ENCODE measurements around the gene ANKRD30A.
"Not testable (repeated sequence)": the region's sequence is repeated elsewhere in the genome, so short reads cannot be mapped to it uniquely, and the experiment has no call there.

The ANKRD30A gene

GRCh38 chr10:37314350-37314749 lies 189.0 kb downstream of the ANKRD30A start:
- H3K27me3 Mint-ChIP-seq: no peaks in the 10 kb centered on the region
- ATAC-seq (ENCODE audit: low read depth) (no peak), DNase-seq (ENCODE audit: low spot score in 2 of 2) (no peak)
- H3K4me1 Mint-ChIP-seq: no peaks in the 10 kb centered on the region
- H3K9me3 Mint-ChIP-seq: peaks cover 2% of the 10 kb centered on the region
- no peaks in the 10 kb centered on the region for H3K36me3 Mint-ChIP-seq
- no peak overlapping the region for H3K4me3 Mint-ChIP-seq
- no peak overlapping the region for H3K27ac Mint-ChIP-seq

- H3K36me3 Mint-ChIP-seq: no peaks in the 10 kb centered on the region
- H3K27ac Mint-ChIP-seq: no peak overlapping the region
- DNase-seq (ENCODE audit: low spot score in 2 of 2) (no peak), ATAC-seq (ENCODE audit: low read depth) (no peak)
- no peaks in the 10 kb centered on the region for H3K27me3 Mint-ChIP-seq
- no peaks in the 10 kb centered on the region for H3K4me1 Mint-ChIP-seq
- no peak overlapping the region for H3K4me3 Mint-ChIP-seq
- peaks cover 2% of the 10 kb centered on the region for H3K9me3 Mint-ChIP-seq
These were observed 189.5 kb downstream of the ANKRD30A start for GRCh38 chr10:37314862-37315261.

GRCh38 chr10:37344413-37344812 lies 219.0 kb downstream of the ANKRD30A start:
- no peaks in the 10 kb centered on the region for H3K36me3 Mint-ChIP-seq
- H3K9me3 Mint-ChIP-seq: peaks cover 14% of the 10 kb centered on the region
- H3K4me1 Mint-ChIP-seq: no peaks in the 10 kb centered on the region
- H3K27me3 Mint-ChIP-seq: no peaks in the 10 kb centered on the region
- H3K27ac Mint-ChIP-seq: no peak overlapping the region
- DNase-seq (ENCODE audit: low spot score in 2 of 2) (no peak), ATAC-seq (ENCODE audit: low read depth) (no peak)
- no peak overlapping the region for H3K4me3 Mint-ChIP-seq

- H3K27ac Mint-ChIP-seq: no peak overlapping the region
- H3K4me1 Mint-ChIP-seq: no peaks in the 10 kb centered on the region
- no peak overlapping the region for H3K4me3 Mint-ChIP-seq
- DNase-seq (ENCODE audit: low spot score in 2 of 2): no peak
- H3K9me3 Mint-ChIP-seq: peaks cover 7% of the 10 kb centered on the region
- H3K36me3 Mint-ChIP-seq: no peaks in the 10 kb centered on the region
- H3K27me3 Mint-ChIP-seq: no peaks in the 10 kb centered on the region
- ATAC-seq (ENCODE audit: low read depth): no peak
These were observed 254.6 kb downstream of the ANKRD30A start for GRCh38 chr10:37379991-37380390.

GRCh38 chr10:37381271-37381670 lies 255.9 kb downstream of the ANKRD30A start:
- Mint-ChIP-seq H3K9me3 (peaks cover 7% of the 10 kb centered on the region), H3K4me1 (no peaks in the 10 kb centered on the region), H3K4me3 (no peak overlapping the region), H3K27me3 (no peaks in the 10 kb centered on the region), H3K27ac (no peak overlapping the region), H3K36me3 (no peaks in the 10 kb centered on the region)
- DNase-seq (ENCODE audit: low spot score in 2 of 2): no peak
- no peak for ATAC-seq (ENCODE audit: low read depth)

- DNase-seq (ENCODE audit: low spot score in 2 of 2): no peak
- ATAC-seq (ENCODE audit: low read depth): no peak
- Mint-ChIP-seq H3K27ac (no peak overlapping the region), H3K36me3 (no peaks in the 10 kb centered on the region), H3K27me3 (no peaks in the 10 kb centered on the region), H3K4me1 (no peaks in the 10 kb centered on the region), H3K9me3 (peaks cover 8% of the 10 kb centered on the region), H3K4me3 (no peak overlapping the region)
These were observed 259.5 kb downstream of the ANKRD30A start for GRCh38 chr10:37384923-37385322.

- Mint-ChIP-seq H3K27me3 (no peaks in the 10 kb centered on the region), H3K4me3 (no peak overlapping the region), H3K4me1 (no peaks in the 10 kb centered on the region), H3K9me3 (peaks cover 6% of the 10 kb centered on the region), H3K27ac (no peak overlapping the region), H3K36me3 (no peaks in the 10 kb centered on the region)
- ATAC-seq (ENCODE audit: low read depth) (no peak), DNase-seq (ENCODE audit: low spot score in 2 of 2) (no peak)
These were observed 265.5 kb downstream of the ANKRD30A start for GRCh38 chr10:37390926-37391325.

GRCh38 chr10:37400774-37401173 lies 275.4 kb downstream of the ANKRD30A start:
- not testable (repeated sequence) for H3K27me3 Mint-ChIP-seq; H3K4me1 Mint-ChIP-seq; ATAC-seq (ENCODE audit: low read depth); H3K27ac Mint-ChIP-seq; H3K9me3 Mint-ChIP-seq; H3K4me3 Mint-ChIP-seq; DNase-seq (ENCODE audit: low spot score in 2 of 2); H3K36me3 Mint-ChIP-seq

GRCh38 chr10:37401225-37401624 lies 275.8 kb downstream of the ANKRD30A start:
- Mint-ChIP-seq H3K4me1 (no peaks in the 10 kb centered on the region), H3K27ac (no peak overlapping the region), H3K27me3 (no peaks in the 10 kb centered on the region), H3K9me3 (no peaks in the 10 kb centered on the region), H3K36me3 (no peaks in the 10 kb centered on the region), H3K4me3 (no peak overlapping the region)
- ATAC-seq (ENCODE audit: low read depth) (no peak), DNase-seq (ENCODE audit: low spot score in 2 of 2) (no peak)

- no peaks in the 10 kb centered on the region for H3K27me3 Mint-ChIP-seq
- H3K27ac Mint-ChIP-seq: no peak overlapping the region
- no peaks in the 10 kb centered on the region for H3K36me3 Mint-ChIP-seq
- DNase-seq (ENCODE audit: low spot score in 2 of 2): no peak
- no peaks in the 10 kb centered on the region for H3K4me1 Mint-ChIP-seq
- peaks cover 2% of the 10 kb centered on the region for H3K9me3 Mint-ChIP-seq
- H3K4me3 Mint-ChIP-seq: no peak overlapping the region
- ATAC-seq (ENCODE audit: low read depth): no peak
These were observed 278.4 kb downstream of the ANKRD30A start for GRCh38 chr10:37403776-37404175.
